ENCODE measurements around the gene NUDT8. TPM values are rescaled to one million over a fixed set of nuclear protein-coding genes. Genes with fewer than 3 reads are reported as not detected.
A peak's percentile ranks its signal among the peaks of the same experiment; 100 is the strongest.

NUDT8 gene
- polyA plus RNA-seq, 2 of the 4 experiments (the other 2 are of a cell fraction) = 1.8 to 5.6 TPM

DNA sequence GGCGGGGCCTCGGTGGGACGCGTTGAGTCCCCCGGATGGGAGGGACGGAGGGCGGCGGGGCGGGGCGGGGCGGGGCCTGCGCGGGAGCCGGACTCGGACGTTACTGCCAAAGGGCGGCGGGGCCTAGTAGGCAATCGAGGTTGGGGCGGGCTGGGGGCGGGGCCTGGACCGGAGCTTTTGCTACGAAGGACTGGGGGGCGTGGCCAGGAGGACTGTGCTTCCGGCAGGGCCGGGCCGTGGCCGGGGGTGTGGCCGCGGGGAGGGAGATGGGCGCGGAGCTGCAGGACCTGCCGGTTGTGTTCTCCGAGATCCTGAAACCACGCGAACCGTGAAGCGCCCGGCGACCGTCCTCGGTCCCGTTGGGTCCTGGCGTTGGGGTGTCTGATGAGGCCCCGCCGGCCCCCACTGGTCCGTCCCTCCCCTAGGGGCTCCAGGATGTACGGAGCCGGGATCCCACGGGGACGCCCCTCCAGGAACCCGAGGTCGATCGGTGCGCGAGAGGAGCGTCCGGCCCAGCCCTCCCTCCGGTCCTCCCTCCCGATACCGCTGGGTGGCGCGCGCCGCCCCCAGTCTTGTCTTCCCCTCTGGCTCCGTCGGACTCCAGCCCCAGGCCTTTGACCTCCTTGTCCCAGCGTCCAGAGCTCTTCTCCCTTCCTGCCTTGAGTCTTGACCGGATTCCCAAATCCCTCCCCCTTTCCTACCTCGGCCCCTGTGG lies 648 bp upstream of the NUDT8 start (continued):
- TF ChIP-seq RAD21 (conservative IDR thresholded peaks at IDR 0.05 in 1 of 2, IDR thresholded peaks at IDR 0.05 in 1 of 2) (peak; percentile 49 to 57), NPAS2 (CRISPR knock-in tag; IDR thresholded peaks at IDR 0.05; ENCODE audit: borderline replicate concordance) (no peak), CEBPB (IDR thresholded peaks at IDR 0.05) (no peak), EHF (CRISPR knock-in tag; IDR thresholded peaks at IDR 0.05) (no peak), SMC3 (IDR thresholded peaks at IDR 0.05) (peak; percentile 55; the same call in 2 of the 3 replicates), HOXB13 (CRISPR knock-in tag; IDR thresholded peaks at IDR 0.05; ENCODE audit: low read depth) (no peak), TP53 (CRISPR knock-in tag; IDR thresholded peaks at IDR 0.05) (no peak), MYC (IDR thresholded peaks at IDR 0.05; ENCODE audit: borderline replicate concordance, low read length) (no peak), MAFK (IDR thresholded peaks at IDR 0.05; ENCODE audit: partially characterized antibody) (no peak), RNF2 (IDR thresholded peaks at IDR 0.05; ENCODE audit: borderline replicate concordance, low read depth) (no peak), PHF8 (IDR thresholded peaks at IDR 0.05; ENCODE audit: borderline replicate concordance, low read depth) (peak; percentile 72; the same call in 1 of the 2 replicates), CBX2 (IDR thresholded peaks at IDR 0.05; ENCODE audit: borderline replicate concordance, low read depth) (no peak), HOXB5 (CRISPR knock-in tag; IDR thresholded peaks at IDR 0.05) (no peak), ZFP36 (IDR thresholded peaks at IDR 0.05; ENCODE audit: borderline replicate concordance, partially characterized antibody) (no peak), NR3C1 (IDR thresholded peaks at IDR 0.05) (no peak), FOSL2 (IDR thresholded peaks at IDR 0.05) (no peak), FOSL2 (CRISPR knock-in tag; IDR thresholded peaks at IDR 0.05) (no peak), ZNF302 (CRISPR knock-in tag; IDR thresholded peaks at IDR 0.05) (no peak), BHLHE40 (IDR thresholded peaks at IDR 0.05; ENCODE audit: low read depth, low read length) (no peak), HOXA7 (CRISPR knock-in tag; IDR thresholded peaks at IDR 0.05) (no peak), EP300 (IDR thresholded peaks at IDR 0.05) (no peak), POLR2A (IDR thresholded peaks at IDR 0.05; ENCODE audit: low read length) (peak; percentile 52), CHD2 (IDR thresholded peaks at IDR 0.05; ENCODE audit: low read length, partially characterized antibody) (peak; percentile 16)
- TF ChIP-seq, protein P1, sequence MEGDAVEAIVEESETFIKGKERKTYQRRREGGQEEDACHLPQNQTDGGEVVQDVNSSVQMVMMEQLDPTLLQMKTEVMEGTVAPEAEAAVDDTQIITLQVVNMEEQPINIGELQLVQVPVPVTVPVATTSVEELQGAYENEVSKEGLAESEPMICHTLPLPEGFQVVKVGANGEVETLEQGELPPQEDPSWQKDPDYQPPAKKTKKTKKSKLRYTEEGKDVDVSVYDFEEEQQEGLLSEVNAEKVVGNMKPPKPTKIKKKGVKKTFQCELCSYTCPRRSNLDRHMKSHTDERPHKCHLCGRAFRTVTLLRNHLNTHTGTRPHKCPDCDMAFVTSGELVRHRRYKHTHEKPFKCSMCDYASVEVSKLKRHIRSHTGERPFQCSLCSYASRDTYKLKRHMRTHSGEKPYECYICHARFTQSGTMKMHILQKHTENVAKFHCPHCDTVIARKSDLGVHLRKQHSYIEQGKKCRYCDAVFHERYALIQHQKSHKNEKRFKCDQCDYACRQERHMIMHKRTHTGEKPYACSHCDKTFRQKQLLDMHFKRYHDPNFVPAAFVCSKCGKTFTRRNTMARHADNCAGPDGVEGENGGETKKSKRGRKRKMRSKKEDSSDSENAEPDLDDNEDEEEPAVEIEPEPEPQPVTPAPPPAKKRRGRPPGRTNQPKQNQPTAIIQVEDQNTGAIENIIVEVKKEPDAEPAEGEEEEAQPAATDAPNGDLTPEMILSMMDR (IDR thresholded peaks at IDR 0.05) = peak; percentile 68
- TF ChIP-seq, protein P2, sequence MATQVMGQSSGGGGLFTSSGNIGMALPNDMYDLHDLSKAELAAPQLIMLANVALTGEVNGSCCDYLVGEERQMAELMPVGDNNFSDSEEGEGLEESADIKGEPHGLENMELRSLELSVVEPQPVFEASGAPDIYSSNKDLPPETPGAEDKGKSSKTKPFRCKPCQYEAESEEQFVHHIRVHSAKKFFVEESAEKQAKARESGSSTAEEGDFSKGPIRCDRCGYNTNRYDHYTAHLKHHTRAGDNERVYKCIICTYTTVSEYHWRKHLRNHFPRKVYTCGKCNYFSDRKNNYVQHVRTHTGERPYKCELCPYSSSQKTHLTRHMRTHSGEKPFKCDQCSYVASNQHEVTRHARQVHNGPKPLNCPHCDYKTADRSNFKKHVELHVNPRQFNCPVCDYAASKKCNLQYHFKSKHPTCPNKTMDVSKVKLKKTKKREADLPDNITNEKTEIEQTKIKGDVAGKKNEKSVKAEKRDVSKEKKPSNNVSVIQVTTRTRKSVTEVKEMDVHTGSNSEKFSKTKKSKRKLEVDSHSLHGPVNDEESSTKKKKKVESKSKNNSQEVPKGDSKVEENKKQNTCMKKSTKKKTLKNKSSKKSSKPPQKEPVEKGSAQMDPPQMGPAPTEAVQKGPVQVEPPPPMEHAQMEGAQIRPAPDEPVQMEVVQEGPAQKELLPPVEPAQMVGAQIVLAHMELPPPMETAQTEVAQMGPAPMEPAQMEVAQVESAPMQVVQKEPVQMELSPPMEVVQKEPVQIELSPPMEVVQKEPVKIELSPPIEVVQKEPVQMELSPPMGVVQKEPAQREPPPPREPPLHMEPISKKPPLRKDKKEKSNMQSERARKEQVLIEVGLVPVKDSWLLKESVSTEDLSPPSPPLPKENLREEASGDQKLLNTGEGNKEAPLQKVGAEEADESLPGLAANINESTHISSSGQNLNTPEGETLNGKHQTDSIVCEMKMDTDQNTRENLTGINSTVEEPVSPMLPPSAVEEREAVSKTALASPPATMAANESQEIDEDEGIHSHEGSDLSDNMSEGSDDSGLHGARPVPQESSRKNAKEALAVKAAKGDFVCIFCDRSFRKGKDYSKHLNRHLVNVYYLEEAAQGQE (IDR thresholded peaks at IDR 0.05) = no peak
- TF ChIP-seq, protein P3, sequence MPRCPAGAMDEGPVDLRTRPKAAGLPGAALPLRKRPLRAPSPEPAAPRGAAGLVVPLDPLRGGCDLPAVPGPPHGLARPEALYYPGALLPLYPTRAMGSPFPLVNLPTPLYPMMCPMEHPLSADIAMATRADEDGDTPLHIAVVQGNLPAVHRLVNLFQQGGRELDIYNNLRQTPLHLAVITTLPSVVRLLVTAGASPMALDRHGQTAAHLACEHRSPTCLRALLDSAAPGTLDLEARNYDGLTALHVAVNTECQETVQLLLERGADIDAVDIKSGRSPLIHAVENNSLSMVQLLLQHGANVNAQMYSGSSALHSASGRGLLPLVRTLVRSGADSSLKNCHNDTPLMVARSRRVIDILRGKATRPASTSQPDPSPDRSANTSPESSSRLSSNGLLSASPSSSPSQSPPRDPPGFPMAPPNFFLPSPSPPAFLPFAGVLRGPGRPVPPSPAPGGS (IDR thresholded peaks at IDR 0.05) = 0 out of 3 replicates have a peak, but pooled peaks have one; percentile 47
- TF ChIP-seq, protein P4, sequence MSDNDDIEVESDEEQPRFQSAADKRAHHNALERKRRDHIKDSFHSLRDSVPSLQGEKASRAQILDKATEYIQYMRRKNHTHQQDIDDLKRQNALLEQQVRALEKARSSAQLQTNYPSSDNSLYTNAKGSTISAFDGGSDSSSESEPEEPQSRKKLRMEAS (IDR thresholded peaks at IDR 0.05) = no peak; the same call in 1 of the 2 replicates

All from A549 (cell line).